Subcutaneous adipose tissue (tissue), 4 donors: ENCODE measurements around the gene KRTAP4-8. TPM values are rescaled to one million over a fixed set of nuclear protein-coding genes. Genes with fewer than 3 reads are reported as not detected.
"Not testable (repeated sequence)": the region's sequence is repeated elsewhere in the genome, so short reads cannot be mapped to it uniquely, and the experiment has no call there.

ENCODE experiments used
- total RNA-seq, 4 donors: library from RNA; depleted of rRNA; stranded (reverse); fragments of >200 nt; gene quantifications; one replicate each; pipeline ENCODE4 v1.1.0, GENCODE V29; 2016
- TF ChIP-seq, protein P1 (sequence below): fragments of 450-650 bp; IDR thresholded peaks from one replicate; pipeline ENCODE4 v1.5.1; 2016; ENCODE audit warnings: low read depth, mild to moderate bottlenecking, control low read depth, antibody characterized with exemption, moderate library complexity

Gene KRTAP4-8
- total RNA-seq, 4 donors from 2014 or later = not detected

GRCh38 chr17:41127371-41127770, 29.4 kb upstream of the KRTAP4-8 start:
- TF ChIP-seq, protein P1, sequence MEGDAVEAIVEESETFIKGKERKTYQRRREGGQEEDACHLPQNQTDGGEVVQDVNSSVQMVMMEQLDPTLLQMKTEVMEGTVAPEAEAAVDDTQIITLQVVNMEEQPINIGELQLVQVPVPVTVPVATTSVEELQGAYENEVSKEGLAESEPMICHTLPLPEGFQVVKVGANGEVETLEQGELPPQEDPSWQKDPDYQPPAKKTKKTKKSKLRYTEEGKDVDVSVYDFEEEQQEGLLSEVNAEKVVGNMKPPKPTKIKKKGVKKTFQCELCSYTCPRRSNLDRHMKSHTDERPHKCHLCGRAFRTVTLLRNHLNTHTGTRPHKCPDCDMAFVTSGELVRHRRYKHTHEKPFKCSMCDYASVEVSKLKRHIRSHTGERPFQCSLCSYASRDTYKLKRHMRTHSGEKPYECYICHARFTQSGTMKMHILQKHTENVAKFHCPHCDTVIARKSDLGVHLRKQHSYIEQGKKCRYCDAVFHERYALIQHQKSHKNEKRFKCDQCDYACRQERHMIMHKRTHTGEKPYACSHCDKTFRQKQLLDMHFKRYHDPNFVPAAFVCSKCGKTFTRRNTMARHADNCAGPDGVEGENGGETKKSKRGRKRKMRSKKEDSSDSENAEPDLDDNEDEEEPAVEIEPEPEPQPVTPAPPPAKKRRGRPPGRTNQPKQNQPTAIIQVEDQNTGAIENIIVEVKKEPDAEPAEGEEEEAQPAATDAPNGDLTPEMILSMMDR = no peak

GRCh38 chr17:41126412-41126811, 28.5 kb upstream of the KRTAP4-8 start:
- TF ChIP-seq, protein P1 = no peak

- TF ChIP-seq, protein P1 = no peak
Observed at GRCh38 chr17:41125064-41125463, 27.1 kb upstream of the KRTAP4-8 start.

- TF ChIP-seq, protein P1 = not testable (repeated sequence)
Observed at GRCh38 chr17:41123991-41124371, 26.0 kb upstream of the KRTAP4-8 start, which contains the start of gene KRTAP4-12. KRTAP4-12 (minus strand) TSS chr17:41124182; CDS start chr17:41124122, 60 bp downstream.

DNA sequence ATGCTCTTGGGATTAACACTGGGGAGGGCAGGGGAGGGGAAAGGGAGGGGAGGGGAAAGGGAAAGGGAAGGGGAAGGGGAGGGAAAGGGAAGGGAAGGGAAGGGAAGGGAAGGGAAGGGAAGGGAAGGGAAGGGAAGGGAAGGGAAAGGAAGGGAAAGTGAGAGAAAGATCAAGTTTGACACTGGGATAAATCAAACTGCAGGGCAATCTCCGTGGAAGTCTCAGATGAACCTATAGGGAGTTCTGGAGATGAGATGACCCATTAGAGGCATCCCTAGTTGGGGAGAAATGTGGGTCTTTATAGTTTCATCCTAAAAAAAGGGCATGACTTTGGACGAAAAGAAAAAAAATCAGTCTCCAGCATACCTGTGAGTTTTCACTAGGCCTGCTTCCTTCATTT, 23.8 kb upstream of the KRTAP4-8 start:
- TF ChIP-seq, protein P1 = no peak

GRCh38 chr17:41118721-41119120, 20.8 kb upstream of the KRTAP4-8 start:
- TF ChIP-seq, protein P1 = no peak

GRCh38 chr17:41117846-41118386, 20.0 kb upstream of the KRTAP4-8 start, which contains the start of gene KRTAP4-11:
KRTAP4-11 (minus strand) TSS chr17:41118373; CDS start chr17:41118315, 58 bp downstream.
- TF ChIP-seq, protein P1 = not testable (repeated sequence)
